Trophoblast cell (in vitro differentiated cells and primary cell): ENCODE results near the gene RPUSD1.

ENCODE experiments used
- DNase-seq, 2 donors: peaks; one replicate each; pipeline ENCODE4 v3.0.0-alpha.2; 2016
- H2AFZ ChIP-seq: 2 replicates; pipeline ENCODE4 v1.6.1; 2013; ENCODE audit warnings: low read length, moderate library complexity, mild to moderate bottlenecking; ENCODE audit not compliant: insufficient read depth, poor library complexity
- H2AK5ac ChIP-seq: 2 replicates; pipeline ENCODE4 v1.6.1; 2013; ENCODE audit warnings: mild to moderate bottlenecking, low read length
- H2BK120ac ChIP-seq: 2 replicates; pipeline ENCODE4 v1.6.1; 2013; ENCODE audit warnings: low read length, mild to moderate bottlenecking, moderate library complexity; ENCODE audit not compliant: insufficient read depth, poor library complexity
- H2BK12ac ChIP-seq: 2 replicates; pipeline ENCODE4 v1.6.1; 2013; ENCODE audit warnings: mild to moderate bottlenecking, low read length, moderate library complexity
- H2BK5ac ChIP-seq: 2 replicates; pipeline ENCODE4 v1.6.1; 2013; ENCODE audit warnings: low read length, low read depth, moderate library complexity, mild to moderate bottlenecking; ENCODE audit not compliant: poor library complexity
- H3K14ac ChIP-seq: 2 replicates; pipeline ENCODE4 v1.6.1; 2013; ENCODE audit warnings: mild to moderate bottlenecking, low read length
- H3K18ac ChIP-seq: 2 replicates; pipeline ENCODE4 v1.6.1; 2013; ENCODE audit warnings: mild to moderate bottlenecking, low read length
- H3K23ac ChIP-seq: 2 replicates; pipeline ENCODE4 v1.6.1; 2013; ENCODE audit warnings: low read length
- H3K27ac ChIP-seq: 2 replicates; pipeline ENCODE4 v1.5.1; 2013; ENCODE audit warnings: low read depth, mild to moderate bottlenecking, inconsistent platforms, low read length, moderate library complexity
- H3K27me3 ChIP-seq: 2 replicates; pipeline ENCODE4 v1.6.1; 2013; ENCODE audit warnings: inconsistent platforms, mild to moderate bottlenecking, low read length, moderate library complexity; ENCODE audit not compliant: insufficient read depth
- H3K36me3 ChIP-seq, 2 experiments: 1 replicate in 1 of 2; 2 replicates in 1 of 2; pipeline ENCODE4 v1.6.1; 2013; ENCODE audit warnings: low read length in 2 of 2, mild to moderate bottlenecking in 2 of 2, moderate library complexity in 1 of 2; ENCODE audit not compliant: insufficient read depth in 2 of 2, control insufficient read depth in 1 of 2
- H3K4ac ChIP-seq: 2 replicates; pipeline ENCODE4 v1.6.1; 2013; ENCODE audit warnings: low read depth, mild to moderate bottlenecking, low read length, moderate library complexity
- H3K4me1 ChIP-seq, 2 experiments: 1 replicate in 1 of 2; 2 replicates in 1 of 2; pipeline ENCODE4 v1.6.1; 2013; ENCODE audit warnings: low read length in 2 of 2, mild to moderate bottlenecking in 2 of 2, moderate library complexity in 1 of 2; ENCODE audit not compliant: insufficient read depth in 2 of 2, control insufficient read depth in 1 of 2
- H3K4me2 ChIP-seq: 2 replicates; pipeline ENCODE4 v1.6.1; 2013; ENCODE audit warnings: inconsistent platforms, mild to moderate bottlenecking, low read length, moderate library complexity
- H3K4me3 ChIP-seq: 2 replicates; pipeline ENCODE4 v1.5.1; 2013; ENCODE audit warnings: mild to moderate bottlenecking, low read depth, low read length, inconsistent platforms
- H3K79me1 ChIP-seq: one replicate; pipeline ENCODE4 v1.6.1; 2013; ENCODE audit warnings: low read length
- H3K79me2 ChIP-seq: 2 replicates; pipeline ENCODE4 v1.6.1; 2013; ENCODE audit warnings: low read length, mild to moderate bottlenecking; ENCODE audit not compliant: control insufficient read depth, insufficient read depth, poor library complexity
- H3K9ac ChIP-seq: 2 replicates; pipeline ENCODE4 v1.6.1; 2013; ENCODE audit warnings: mild to moderate bottlenecking, low read length
- H3K9me3 ChIP-seq: 2 replicates; pipeline ENCODE4 v1.6.1; 2013; ENCODE audit warnings: low read depth, mild to moderate bottlenecking, control low read depth, inconsistent platforms, low read length; ENCODE audit not compliant: insufficient read depth
- H4K12ac ChIP-seq: 2 replicates; pipeline ENCODE4 v1.6.1; 2013; ENCODE audit warnings: low read depth, mild to moderate bottlenecking, low read length, moderate library complexity
- H4K8ac ChIP-seq: 2 replicates; pipeline ENCODE4 v1.6.1; 2013; ENCODE audit warnings: low read depth, mild to moderate bottlenecking, low read length, moderate library complexity
- H4K91ac ChIP-seq: one replicate; pipeline ENCODE4 v1.6.1; 2013; ENCODE audit warnings: low read depth, mild to moderate bottlenecking, low read length, moderate library complexity
- WGBS: extraction: QIAGEN DNeasy Blood & Tissue Kit; methylation state at CpG from one replicate; pipeline ENCODE4 v1.1.7; 2013; ENCODE audit warnings: missing lambda C conversion rate; ENCODE audit not compliant: insufficient read length, insufficient coverage; ENCODE audit errors: extremely low coverage; 5-methylcytosine and 5-hydroxymethylcytosine counted together

RPUSD1 gene

DNA sequence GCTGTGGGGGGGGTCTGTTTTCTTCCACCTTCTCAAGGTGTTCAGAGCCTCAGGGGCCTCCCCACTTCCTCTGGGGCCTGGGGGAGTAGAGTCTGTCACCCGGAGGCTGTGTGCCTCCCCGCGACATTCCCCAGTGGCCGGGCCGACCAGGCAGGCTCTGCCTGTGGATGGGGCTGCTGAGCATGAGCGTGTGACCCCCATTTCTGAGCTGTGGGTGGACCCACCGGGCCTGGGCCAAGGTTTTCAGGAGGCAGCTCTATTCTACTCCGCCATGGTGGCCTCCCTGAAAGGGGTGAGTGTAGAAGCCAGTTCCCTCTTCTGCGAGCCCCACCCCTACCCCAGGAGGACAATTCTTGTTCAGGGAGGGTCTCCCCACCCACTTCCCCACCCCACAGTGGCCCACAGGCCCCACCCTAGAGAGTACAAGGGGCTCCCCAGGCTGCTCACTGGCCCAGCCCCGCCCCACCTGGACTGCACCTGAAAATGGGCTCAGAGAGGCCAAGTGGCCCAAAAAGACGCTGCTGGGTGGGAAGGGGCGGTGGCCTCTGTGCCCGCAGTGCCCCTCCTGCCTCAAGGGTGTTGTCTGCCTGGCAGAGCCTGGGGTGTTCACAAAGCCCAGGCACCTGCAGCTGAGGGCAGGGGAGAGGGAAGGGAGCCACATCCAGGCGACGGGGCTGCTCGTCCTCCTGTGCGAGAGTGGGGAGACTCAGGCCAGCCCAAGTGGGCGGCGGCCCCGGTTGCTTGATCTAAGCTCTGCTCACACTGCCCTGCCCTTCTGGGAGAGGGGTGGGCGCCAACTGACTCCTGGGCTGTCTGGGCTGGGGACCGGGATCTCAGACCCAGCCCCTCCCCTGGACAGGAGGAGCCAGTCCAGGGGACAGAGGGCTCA is 26.3 kb downstream of the RPUSD1 start:
- Histone ChIP-seq H3K4me1 (peaks cover 12% of the 10 kb centered on the region in 2 experiments), H4K8ac (no peak overlapping the region), H3K9me3 (peaks cover 4% of the 10 kb centered on the region), H3K23ac (no peak overlapping the region), H4K12ac (no peak overlapping the region), H3K36me3 (no peaks in the 10 kb centered on the region), H3K14ac (no peak overlapping the region), H3K27me3 (no peaks in the 10 kb centered on the region), H2BK5ac (no peak overlapping the region), H3K79me2 (no peaks in the 10 kb centered on the region), H4K91ac (no peak overlapping the region), H3K4me3 (no peak overlapping the region), H2BK12ac (no peak overlapping the region), H2AK5ac (no peak overlapping the region), H3K18ac (no peak overlapping the region), H2AFZ (no peak overlapping the region), H3K27ac (no peak overlapping the region), H3K4ac (no peak overlapping the region), H3K4me2 (no peak overlapping the region), H3K79me1 (peaks cover 3% of the 10 kb centered on the region), H3K9ac (no peak overlapping the region), H2BK120ac (no peak overlapping the region)
- WGBS: no CpG with 5 or more reads among the region's 22 CpGs
- DNase-seq: no peak

GRCh38 chr16:760545-761343 is 27.4 kb downstream of the RPUSD1 start, which contains the start of gene MSLN:
MSLN (plus strand) TSS chr16:760734; CDS start chr16:762681, 1,947 bp downstream.
- H2BK120ac ChIP-seq: no peak within 1 kb of the TSS
- no peak within 1 kb of the TSS for H4K91ac ChIP-seq
- no peak within 1 kb of the TSS for H3K14ac ChIP-seq
- no peak within 1 kb of the TSS for H3K4ac ChIP-seq
- no peak for DNase-seq
- no peaks in the 10 kb centered on the region for H3K36me3 ChIP-seq
- peak within 1 kb of the TSS; percentile 16 for H3K4me3 ChIP-seq
- peaks cover 12% of the 10 kb centered on the region in 2 experiments for H3K4me1 ChIP-seq
- H2BK5ac ChIP-seq: no peak within 1 kb of the TSS
- no peak within 1 kb of the TSS for H4K8ac ChIP-seq
- H3K4me2 ChIP-seq: no peak within 1 kb of the TSS
- no CpG with 5 or more reads among the region's 37 CpGs for WGBS
- H2AFZ ChIP-seq: no peak within 1 kb of the TSS
- H3K79me2 ChIP-seq: no peaks in the 10 kb centered on the region
- peaks cover 3% of the 10 kb centered on the region for H3K79me1 ChIP-seq
- H2BK12ac ChIP-seq: no peak within 1 kb of the TSS
- H3K23ac ChIP-seq: no peak within 1 kb of the TSS
- no peak within 1 kb of the TSS for H3K18ac ChIP-seq
- H3K27me3 ChIP-seq: no peaks in the 10 kb centered on the region
- H4K12ac ChIP-seq: no peak within 1 kb of the TSS
- peaks cover 5% of the 10 kb centered on the region for H3K9me3 ChIP-seq
- no peak within 1 kb of the TSS for H2AK5ac ChIP-seq
- no peak within 1 kb of the TSS for H3K27ac ChIP-seq
- no peak within 1 kb of the TSS for H3K9ac ChIP-seq

GRCh38 chr16:760065-760464 is 28.1 kb downstream of the RPUSD1 start:
- Histone ChIP-seq H2AK5ac (no peak overlapping the region), H3K27me3 (no peaks in the 10 kb centered on the region), H2BK120ac (no peak overlapping the region), H4K8ac (no peak overlapping the region), H3K4me3 (peak overlapping the region; percentile 16), H3K4me1 (peaks cover 12% of the 10 kb centered on the region in 2 experiments), H3K14ac (no peak overlapping the region), H3K79me1 (peaks cover 3% of the 10 kb centered on the region), H3K4me2 (no peak overlapping the region), H3K18ac (no peak overlapping the region), H3K23ac (no peak overlapping the region), H2AFZ (no peak overlapping the region), H4K12ac (no peak overlapping the region), H4K91ac (no peak overlapping the region), H3K27ac (no peak overlapping the region), H2BK12ac (no peak overlapping the region), H3K9me3 (peaks cover 7% of the 10 kb centered on the region), H2BK5ac (no peak overlapping the region), H3K36me3 (no peaks in the 10 kb centered on the region), H3K79me2 (no peaks in the 10 kb centered on the region), H3K9ac (no peak overlapping the region), H3K4ac (no peak overlapping the region)
- no peak for DNase-seq
- no CpG with 5 or more reads among the region's 15 CpGs for WGBS

DNA sequence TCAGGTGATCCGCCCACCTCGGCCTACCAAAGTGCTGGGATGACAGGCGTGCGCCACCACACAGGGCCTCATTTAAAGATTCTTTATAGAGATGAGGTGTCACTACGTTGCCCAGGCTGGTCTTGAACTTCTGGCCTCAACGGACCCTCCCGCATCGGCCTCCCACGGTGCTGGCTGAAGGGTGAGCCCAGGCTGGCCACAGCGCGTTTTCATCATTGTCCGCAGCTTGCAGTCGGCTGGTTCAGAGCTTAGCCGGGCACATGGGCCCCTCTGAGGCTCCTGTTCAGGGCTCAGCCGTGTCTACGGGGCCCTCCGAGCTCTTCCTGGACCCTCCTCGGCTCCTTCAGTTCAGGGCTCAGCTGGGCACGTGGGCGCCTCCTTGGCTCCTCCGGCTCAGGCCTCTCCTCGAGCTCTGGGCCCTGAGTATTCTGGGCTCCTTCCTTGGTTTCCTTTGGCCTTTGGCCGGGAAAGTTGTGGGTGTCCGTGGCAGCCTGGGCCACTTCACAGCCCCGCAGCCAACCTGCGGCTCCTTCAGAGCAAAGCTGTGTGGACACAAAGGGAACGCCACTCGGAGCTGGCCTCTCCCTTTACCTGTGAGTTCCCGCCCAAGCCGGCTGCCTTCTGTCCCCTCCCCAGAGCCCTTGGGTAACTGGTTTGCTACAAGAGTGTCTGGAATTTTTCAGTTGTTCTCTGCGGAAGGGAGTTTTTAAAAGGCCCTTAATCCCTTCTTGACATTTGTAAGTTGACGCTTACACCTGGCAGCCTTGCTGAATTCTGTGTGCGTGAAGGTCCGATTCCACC is 28.9 kb downstream of the RPUSD1 start:
- H3K79me1 ChIP-seq: peaks cover 3% of the 10 kb centered on the region
- H3K9me3 ChIP-seq: peaks cover 5% of the 10 kb centered on the region
- peak in 1 of 2 donors; percentile 18 for DNase-seq
- peak overlapping the region; percentile 66 for H2AFZ ChIP-seq
- H3K4ac ChIP-seq: no peak overlapping the region
- no peak overlapping the region for H3K4me3 ChIP-seq
- H4K91ac ChIP-seq: peak overlapping the region; percentile 53
- H3K79me2 ChIP-seq: no peaks in the 10 kb centered on the region
- H2BK12ac ChIP-seq: peak overlapping the region; percentile 23
- no peak overlapping the region for H3K18ac ChIP-seq
- H3K27me3 ChIP-seq: no peaks in the 10 kb centered on the region
- peak overlapping the region; percentile 11 for H3K27ac ChIP-seq
- peak overlapping the region; percentile 47 for H2BK120ac ChIP-seq
- peaks cover 12% of the 10 kb centered on the region in 2 experiments for H3K4me1 ChIP-seq
- no peak overlapping the region for H3K4me2 ChIP-seq
- no peaks in the 10 kb centered on the region for H3K36me3 ChIP-seq
- H2AK5ac ChIP-seq: peak overlapping the region; percentile 35
- peak overlapping the region; percentile 21 for H3K14ac ChIP-seq
- WGBS: no CpG with 5 or more reads among the region's 34 CpGs
- H4K8ac ChIP-seq: peak overlapping the region; percentile 30
- H4K12ac ChIP-seq: peak overlapping the region; percentile 6
- no peak overlapping the region for H3K23ac ChIP-seq
- no peak overlapping the region for H3K9ac ChIP-seq
- H2BK5ac ChIP-seq: no peak overlapping the region
